Raji (cell line): Measurements from ENCODE around the gene ZNF716.

Experiments
- POLR2A ChIP-seq: IDR thresholded peaks from 2 replicates; pipeline ENCODE4 v1.6.1; 2011; ENCODE audit warnings: low read depth, low read length, control low read depth; ENCODE audit not compliant: insufficient read depth

The ZNF716 gene

DNA sequence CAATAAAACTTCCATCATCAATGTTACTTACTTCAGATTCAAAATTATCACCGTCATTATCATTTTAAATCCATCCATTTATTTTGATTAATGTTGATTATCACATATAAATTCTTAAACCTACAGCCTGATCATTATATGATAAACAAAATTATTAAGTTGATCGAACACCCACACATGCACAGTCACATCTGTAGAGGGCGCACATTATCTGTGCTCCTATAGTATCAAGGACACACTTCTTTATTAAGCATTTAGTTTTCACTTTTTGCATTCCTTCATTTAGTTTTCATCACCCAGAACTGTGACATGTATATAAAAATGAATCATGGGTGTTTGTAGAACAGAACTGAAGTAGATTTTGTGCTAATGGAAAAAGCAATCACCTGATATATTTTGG, 26.2 kb upstream of the ZNF716 start:
- no peak for TF ChIP-seq POLR2A

DNA sequence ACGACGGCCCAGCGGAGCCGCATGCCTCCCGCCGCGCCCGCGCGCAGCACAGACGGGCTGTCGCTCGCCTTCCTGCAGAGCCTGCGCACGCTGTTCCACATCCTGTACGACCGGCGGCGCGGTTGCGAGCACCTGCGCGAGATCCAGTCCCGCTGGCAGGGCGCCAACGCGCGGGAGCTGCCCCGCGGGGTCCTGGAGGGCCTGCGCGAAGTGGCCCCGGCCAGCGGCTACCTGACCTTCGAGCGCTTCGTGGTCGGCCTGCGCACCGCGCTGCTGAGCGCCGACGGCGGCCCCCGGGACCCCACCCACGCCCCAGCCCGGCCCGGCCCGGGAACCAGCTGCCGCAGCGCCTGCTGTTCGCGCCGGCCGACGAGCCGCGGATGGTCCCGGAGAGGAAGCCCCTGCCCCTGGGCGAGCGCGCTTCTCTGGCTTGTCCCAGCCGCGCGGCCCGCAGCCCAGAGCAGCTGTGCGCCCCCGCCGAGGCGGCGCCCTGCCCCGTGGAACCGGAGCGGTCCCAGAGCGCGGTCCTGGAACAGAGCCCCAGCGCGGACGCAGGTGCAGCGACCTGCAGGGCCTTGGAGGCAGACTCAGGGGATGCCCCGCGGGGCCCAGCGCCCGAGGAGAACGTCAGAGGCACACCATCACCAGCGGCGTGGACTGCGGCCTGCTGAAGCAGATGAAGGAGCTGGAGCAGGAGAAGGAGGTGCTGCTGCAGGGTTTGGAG, 25.3 kb upstream of the ZNF716 start:
- no peak for TF ChIP-seq POLR2A

DNA sequence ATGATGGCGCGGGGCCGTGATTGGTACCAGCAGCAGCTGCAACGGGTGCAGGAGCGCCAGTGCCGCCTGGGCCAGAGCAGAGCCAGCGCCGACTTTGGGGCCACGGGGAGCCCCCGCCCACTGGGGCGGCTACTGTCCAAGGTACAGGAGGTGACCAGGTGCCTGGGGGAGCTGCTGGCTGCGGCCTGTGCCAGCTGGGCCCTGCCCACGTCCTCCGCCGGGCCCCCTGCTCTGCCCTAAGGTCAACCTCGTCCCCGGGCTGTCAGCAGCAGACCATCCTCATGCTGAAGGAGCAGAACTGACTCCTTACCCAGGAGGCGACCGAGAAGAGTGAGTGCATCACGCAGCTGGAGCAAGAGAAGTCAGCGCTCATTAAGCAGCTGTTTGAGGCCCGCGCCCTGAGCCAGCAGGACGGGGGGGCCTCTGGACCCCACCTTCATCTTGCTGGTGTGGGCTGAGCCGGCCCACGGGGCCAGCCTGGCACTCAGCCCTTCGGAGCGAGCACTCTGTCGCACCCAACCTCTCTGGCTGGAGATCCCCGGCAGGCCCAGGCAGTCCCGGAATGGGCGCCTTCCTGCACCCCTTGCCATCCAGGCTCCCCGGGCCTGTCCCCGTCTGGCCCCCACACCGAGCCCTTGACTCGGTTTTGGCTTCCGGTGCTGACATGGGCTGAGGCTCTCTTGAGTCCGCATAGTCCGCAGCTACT, 24.6 kb upstream of the ZNF716 start:
- TF ChIP-seq POLR2A = no peak

DNA sequence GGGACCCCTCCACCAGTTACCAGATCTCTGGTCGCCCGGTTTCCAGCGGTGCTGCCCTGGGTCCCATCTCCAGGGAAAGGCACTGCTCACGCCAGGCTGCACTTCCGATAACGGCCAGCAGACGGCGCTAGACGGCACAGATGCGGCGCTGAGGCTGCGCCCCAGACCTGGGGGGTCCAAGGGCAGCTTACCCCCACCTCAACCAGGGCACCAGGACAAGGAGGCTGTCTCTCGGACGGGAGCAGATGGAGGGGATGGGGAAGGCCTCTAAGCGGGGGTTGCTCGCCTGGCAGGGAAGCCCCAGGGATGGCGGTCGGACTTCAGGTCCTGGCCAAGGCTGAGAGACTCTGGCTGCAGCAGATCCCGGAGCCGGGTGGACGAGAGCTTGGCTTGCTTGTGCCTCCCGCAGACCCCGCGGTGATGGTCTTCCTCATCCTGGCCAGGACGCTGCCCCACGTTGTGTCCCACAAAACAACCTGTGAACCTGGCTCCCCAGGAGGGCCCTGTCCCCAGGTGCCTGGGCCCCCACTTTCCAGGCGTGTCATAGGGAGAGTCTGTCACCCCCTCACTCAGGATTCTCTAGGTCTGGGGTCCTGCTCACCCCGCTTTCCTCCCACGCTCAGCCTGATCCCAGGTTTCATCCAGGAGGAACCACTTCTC, 23.9 kb upstream of the ZNF716 start:
- no peak for TF ChIP-seq POLR2A

DNA sequence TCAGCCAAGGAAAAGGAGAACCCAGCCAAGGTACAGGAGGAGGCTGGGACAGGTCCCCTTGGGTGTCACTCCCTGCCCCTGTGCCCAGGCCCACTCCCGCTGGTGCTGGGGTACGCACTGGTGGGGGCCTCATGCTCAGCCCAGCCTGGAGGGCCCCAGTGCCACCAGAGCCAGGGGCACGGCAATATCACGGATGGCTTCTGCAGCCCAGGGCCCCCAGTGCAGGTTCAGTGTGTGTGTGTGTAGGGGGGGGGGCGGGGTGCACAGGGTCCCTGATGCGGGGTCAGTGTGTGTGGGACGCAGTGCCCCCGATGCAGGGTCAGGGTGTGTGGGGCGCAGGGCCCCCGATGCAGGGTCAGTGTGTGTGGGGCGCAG, 23.4 kb upstream of the ZNF716 start:
- TF ChIP-seq POLR2A = no peak

DNA sequence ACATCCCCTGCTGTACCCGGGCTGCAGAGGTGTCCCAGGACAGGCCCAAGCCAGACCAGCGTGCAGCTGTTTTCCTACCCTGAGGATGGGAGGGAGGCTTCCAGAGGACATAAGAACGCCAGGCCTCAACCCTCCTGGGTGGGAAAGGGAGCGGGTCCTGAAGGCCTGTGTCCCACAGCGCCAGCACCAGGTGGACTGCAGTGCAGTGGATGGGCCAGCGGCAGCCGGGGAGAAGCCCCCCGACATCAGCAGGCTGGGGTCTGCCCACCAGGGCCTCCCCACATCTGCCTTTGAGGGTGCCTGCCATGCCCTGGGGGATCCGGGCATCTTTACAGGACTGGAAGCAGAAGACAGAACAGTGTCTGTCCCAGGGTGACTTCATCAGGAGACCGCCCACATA, 22.8 kb upstream of the ZNF716 start:
- TF ChIP-seq POLR2A = no peak

DNA sequence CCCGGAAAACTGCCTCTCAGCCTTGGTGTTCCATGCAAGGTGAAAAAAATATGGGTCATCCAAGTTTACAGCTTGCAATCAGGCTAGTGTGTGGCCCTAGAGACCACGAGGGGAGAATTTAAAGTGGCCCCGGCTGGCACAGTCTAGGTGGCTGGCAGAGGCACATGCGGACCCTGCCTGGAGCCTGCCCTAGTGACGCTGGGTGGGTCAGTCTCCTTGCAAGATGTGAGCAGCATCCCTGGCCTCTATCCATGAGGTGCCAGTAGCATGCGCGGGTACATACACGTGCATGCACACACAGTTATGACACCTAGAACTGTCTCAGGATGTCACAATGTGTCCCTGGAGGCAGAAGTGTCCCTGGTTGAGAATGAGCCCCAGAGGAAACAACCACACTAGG, 22.4 kb upstream of the ZNF716 start:
- no peak for TF ChIP-seq POLR2A

DNA sequence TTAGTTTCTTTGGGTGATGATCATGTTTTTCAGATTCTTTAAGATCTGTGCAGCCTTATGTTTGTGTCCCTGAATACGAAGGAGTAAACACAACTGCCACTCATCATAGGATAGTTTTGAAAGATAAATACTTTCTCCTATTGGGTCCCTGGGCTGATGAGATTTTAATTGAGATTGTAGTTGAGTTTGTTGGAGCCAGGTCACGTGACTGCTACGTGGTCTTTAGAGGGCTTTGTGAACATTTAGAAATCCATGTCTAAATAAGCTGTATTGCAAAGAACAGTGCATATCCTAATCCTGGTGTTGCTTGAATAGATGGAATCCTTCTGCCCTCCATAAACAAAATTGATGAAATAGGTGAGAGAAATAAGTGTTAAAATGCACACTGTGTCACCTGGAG, 17.4 kb upstream of the ZNF716 start:
- no peak for TF ChIP-seq POLR2A

DNA sequence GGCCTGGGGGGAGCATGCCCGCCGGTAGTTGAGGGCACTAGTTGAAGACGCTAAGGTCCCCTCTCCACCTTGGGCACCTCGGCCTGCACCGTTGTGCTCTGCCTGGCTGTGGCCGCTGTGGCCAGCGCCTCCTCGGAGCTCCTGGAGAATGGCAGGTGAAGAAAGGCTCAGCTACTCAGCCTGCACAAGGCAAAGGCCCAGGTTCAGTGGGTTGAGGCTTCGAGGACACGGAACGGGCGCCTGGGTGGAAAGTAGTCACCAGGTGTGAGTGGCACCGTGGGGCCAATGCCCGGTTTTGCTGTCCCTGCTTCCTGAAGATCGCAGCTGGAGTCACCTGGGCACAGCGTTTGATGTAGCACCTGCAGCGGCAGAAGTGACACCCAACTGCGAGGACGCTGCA, 12.4 kb upstream of the ZNF716 start:
- TF ChIP-seq POLR2A = no peak

DNA sequence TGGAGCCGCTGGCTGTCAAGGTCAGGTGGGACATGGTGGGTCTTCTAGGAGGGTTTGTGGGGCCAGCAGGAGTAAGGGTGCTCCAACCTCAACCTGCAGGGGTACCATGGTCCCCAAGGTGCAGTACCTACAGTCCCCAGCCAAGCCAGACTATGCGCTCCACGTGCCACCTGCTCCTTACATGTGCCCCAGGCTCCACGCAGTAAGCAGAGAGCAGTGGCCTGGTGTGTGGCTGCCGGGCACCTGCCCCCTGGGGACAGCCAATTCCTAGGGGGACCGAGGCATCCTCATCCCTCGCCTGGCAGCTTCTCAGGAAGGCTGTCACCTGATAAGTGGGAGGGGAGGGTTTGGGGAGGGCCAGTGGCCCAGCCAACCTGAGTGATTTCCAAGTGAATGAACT, 11.7 kb upstream of the ZNF716 start:
- TF ChIP-seq POLR2A = no peak

DNA sequence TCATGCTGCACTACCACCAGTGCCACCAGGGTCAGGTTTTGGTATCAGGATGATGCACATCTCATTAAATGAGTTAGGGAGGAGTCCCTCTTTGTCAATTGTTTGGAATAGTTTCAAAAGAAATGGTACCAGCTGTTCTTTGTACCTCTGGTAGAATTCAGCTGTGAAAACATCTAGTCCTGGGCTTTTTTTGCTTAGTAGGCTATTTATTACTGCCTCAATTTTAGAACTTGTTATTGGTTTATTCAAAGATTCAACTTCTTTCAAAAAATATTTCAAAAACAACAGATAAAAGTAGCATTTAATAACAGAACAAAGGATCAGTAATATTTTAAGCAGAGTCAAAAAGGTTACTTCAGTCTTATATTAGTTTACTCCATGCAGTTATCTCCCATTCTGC, 6.4 kb upstream of the ZNF716 start:
- TF ChIP-seq POLR2A = no peak

DNA sequence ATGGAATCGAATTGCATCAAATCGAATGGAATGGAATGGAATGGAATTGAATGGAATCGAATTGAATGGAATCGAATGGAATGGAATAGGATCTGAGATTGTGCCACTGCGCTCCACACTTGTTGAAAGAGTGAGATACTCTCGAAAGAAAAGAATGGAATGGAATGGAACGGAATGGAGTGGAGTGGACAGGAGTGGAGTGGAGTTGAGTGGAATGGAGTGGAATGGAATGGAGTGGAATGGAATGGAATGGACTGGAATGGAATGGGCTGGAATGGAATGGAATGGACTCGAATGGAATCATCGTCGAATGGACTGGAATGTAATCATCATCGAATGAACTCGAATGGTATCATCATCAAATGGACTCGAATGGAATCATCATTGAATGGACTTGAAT, 38.0 kb downstream of the ZNF716 start:
- no peak for TF ChIP-seq POLR2A

DNA sequence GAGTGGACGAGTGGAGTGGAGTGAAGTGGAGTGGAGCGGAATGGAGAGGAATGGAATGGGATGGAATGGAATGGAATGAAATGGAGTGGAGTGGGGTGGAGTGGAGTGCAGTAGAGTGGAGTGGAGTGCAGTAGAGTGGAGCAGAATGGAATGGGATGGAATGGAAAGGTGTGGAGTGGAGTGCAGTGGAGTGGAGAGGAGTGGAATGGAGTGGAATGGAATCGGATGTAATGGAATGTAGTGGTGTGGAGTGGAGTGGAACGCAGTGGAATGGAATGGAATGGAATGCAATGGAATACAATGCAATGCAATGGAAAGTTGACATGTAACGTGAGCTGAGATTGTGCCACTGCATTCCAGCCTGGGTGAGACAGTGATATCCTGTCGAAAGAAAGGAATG, 46.4 kb downstream of the ZNF716 start:
- no peak for TF ChIP-seq POLR2A

DNA sequence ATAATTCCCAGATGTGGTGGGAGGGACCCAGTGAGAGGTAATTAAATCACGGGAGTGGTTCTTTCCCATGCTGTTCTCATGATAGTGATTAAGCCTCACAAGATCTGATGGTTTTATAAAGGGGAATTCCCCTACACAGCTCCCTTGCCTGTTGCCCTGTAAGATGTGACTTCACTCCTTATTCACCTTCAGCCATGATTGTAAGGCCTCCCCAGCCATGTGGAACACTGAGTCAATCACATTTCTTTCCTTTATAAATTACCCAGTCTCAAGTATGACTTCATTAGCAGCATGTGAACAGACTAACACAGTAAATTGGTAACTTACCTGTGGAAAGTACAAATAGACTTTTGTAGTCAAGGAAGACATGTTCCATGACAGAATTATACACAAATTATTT, 55.2 kb downstream of the ZNF716 start:
- no peak for TF ChIP-seq POLR2A
